Esophagus muscularis mucosa (tissue), 4 donors: Measurements from ENCODE around the gene PPP4R1. TPM values are rescaled to one million over a fixed set of nuclear protein-coding genes. Genes with fewer than 3 reads are reported as not detected.

Experiments
- DNase-seq: peaks from one replicate; pipeline ENCODE4 v3.0.0-alpha.2; 2017; ENCODE audit errors: extremely low spot score
- H3K27ac ChIP-seq, 4 donors: fragments of 200-600 bp; sonication (generic); replicated peaks in 1 of 4; 1 replicate in 3 of 4; 2 replicates in 1 of 4; pipeline ENCODE4 v1.5.1; 2016 to 2019; ENCODE audit warnings: mild to moderate bottlenecking in 1 of 4
- H3K27me3 ChIP-seq, 4 donors: fragments of 200-600 bp; sonication (generic); one replicate each; pipeline versions ENCODE4 v1.5.1 to v1.6.0; 2016 to 2019
- H3K36me3 ChIP-seq, 4 donors: fragments of 200-600 bp; sonication (generic); one replicate each; pipeline ENCODE4 v1.5.1; 2016 to 2019
- H3K4me1 ChIP-seq, 4 donors: fragments of 200-600 bp; sonication (generic); one replicate each; pipeline ENCODE4 v1.5.1; 2016 to 2019
- H3K4me3 ChIP-seq, 4 donors: fragments of 200-600 bp; sonication (generic); 1 replicate in 2 of 4; 2 replicates in 2 of 4; pipeline ENCODE4 v1.5.1; 2016 to 2019; ENCODE audit warnings: mild to moderate bottlenecking in 4 of 4, moderate library complexity in 1 of 4
- H3K9me3 ChIP-seq, 4 donors: fragments of 200-600 bp; sonication (generic); 1 replicate in 3 of 4; 2 replicates in 1 of 4; pipeline ENCODE4 v1.5.1; 2016 to 2019
- EP300 ChIP-seq: sonication (generic); formaldehyde crosslinking; IDR thresholded peaks from one replicate; pipeline ENCODE4 v1.6.1; 2017; ENCODE audit warnings: antibody characterized with exemption
- POLR2A ChIP-seq: fragments of 450-650 bp; IDR thresholded peaks from one replicate; pipeline ENCODE4 v1.6.1; 2017; ENCODE audit warnings: antibody characterized with exemption, moderate library complexity, mild to moderate bottlenecking, low read depth
- POLR2AphosphoS5 ChIP-seq, 2 donors: sonication (generic); formaldehyde crosslinking; IDR thresholded peaks; one replicate each; pipeline ENCODE4 v1.6.1; 2017; ENCODE audit warnings: antibody characterized with exemption in 2 of 2
- WGBS: methylation state at CpG from one replicate; pipeline ENCODE4 v1.1.5; 2018; 5-methylcytosine and 5-hydroxymethylcytosine counted together
- intact Hi-C: fragments of 100-400 bp; cut with DNase I; formaldehyde crosslinking; loops from one replicate; pipeline ENCODE4 v1.15.1; 2023
- total RNA-seq, 4 donors: library from RNA; depleted of rRNA; stranded (reverse); fragments of >200 nt; gene quantifications; one replicate each; pipeline versions ENCODE4 v1.1.0 to v1.2.1, GENCODE V29; 2016
- TF ChIP-seq, protein P1 (sequence below), 3 experiments: fragments of 200-600 bp in 2 of 3; fragments of 450-650 bp in 1 of 3; sonication (generic) in 2 of 3; IDR thresholded peaks; one replicate each; pipeline ENCODE4 v1.5.1; 2017 to 2019; ENCODE audit warnings: antibody characterized with exemption in 3 of 3, mild to moderate bottlenecking in 2 of 3, moderate library complexity in 1 of 3

PPP4R1 gene
- total RNA-seq, 4 donors from 2014 or later, result 74.6 to 129 (median 97.1) TPM

DNA sequence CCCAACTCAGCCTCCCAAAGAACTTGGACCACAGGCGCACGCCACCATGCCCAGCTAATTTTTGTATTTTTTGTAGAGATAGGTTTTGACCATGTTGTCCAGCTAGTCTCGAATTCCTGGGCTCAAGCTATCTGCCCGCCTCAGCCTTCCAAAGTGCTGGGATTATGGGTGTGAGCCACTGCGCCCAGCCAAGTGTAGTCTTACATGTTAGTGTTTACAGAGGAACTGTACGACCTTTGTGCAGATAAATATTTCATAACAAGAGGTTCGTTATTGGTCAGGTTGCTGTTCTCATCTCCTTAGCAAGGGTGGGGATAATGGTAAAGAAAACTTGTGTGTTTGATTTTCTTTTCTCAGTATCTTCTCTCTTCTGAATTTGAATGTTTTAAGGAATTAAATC is 92.6 kb downstream of the PPP4R1 start:
- TF ChIP-seq POLR2AphosphoS5 (IDR thresholded peaks at IDR 0.05), result no peak
- TF ChIP-seq, protein P1, sequence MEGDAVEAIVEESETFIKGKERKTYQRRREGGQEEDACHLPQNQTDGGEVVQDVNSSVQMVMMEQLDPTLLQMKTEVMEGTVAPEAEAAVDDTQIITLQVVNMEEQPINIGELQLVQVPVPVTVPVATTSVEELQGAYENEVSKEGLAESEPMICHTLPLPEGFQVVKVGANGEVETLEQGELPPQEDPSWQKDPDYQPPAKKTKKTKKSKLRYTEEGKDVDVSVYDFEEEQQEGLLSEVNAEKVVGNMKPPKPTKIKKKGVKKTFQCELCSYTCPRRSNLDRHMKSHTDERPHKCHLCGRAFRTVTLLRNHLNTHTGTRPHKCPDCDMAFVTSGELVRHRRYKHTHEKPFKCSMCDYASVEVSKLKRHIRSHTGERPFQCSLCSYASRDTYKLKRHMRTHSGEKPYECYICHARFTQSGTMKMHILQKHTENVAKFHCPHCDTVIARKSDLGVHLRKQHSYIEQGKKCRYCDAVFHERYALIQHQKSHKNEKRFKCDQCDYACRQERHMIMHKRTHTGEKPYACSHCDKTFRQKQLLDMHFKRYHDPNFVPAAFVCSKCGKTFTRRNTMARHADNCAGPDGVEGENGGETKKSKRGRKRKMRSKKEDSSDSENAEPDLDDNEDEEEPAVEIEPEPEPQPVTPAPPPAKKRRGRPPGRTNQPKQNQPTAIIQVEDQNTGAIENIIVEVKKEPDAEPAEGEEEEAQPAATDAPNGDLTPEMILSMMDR (IDR thresholded peaks at IDR 0.05), result no peak
- TF ChIP-seq EP300, result no peak
- TF ChIP-seq POLR2A, result no peak
- Histone ChIP-seq H3K27me3 (no peaks in the 10 kb centered on the region), H3K27ac (no peak overlapping the region), H3K36me3 (peaks cover 5 to 51% (median 22%) of the 10 kb centered on the region in 4 donors), H3K4me1 (peaks cover 0 to 42% (median 23%) of the 10 kb centered on the region in 4 donors), H3K9me3 (no peaks in the 10 kb centered on the region), H3K4me3 (no peak overlapping the region)
- intact Hi-C loops, result no loop called here
- WGBS, result 95% methylated on average over 7 of the region's 7 CpGs
- DNase-seq, result peak; percentile 3

DNA sequence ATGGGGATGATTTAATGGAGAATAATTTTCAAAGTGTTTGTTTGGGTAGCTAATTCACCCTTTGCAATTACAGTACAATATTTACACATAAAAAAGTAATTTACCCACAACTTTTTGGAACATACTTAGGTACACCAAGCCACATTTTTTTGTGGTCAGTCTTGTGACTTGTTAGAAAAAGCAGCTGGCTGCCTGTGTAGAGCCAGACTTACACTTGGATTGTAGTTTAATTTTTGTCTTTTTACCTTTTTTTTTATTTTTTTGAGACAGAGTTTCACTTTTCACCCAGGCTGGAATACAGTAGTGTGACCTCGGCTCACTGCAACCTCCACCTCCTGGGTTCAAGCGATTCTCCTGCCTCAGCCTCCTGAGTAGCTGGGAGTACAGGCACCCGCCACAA is 93.7 kb downstream of the PPP4R1 start:
- H3K9me3 ChIP-seq, result no peaks in the 10 kb centered on the region
- no peaks in the 10 kb centered on the region for H3K27me3 ChIP-seq
- no peak overlapping the region for H3K4me3 ChIP-seq
- peaks cover 0 to 47% (median 30%) of the 10 kb centered on the region in 4 donors for H3K4me1 ChIP-seq
- H3K36me3 ChIP-seq, result peaks cover 5 to 44% (median 20%) of the 10 kb centered on the region in 4 donors
- TF ChIP-seq, protein P1 (IDR thresholded peaks at IDR 0.05), result no peak
- intact Hi-C loops, result no loop called here
- no peak overlapping the region for H3K27ac ChIP-seq
- 92% methylated on average over 3 of the region's 3 CpGs for WGBS
- DNase-seq, result peak; percentile 72

DNA sequence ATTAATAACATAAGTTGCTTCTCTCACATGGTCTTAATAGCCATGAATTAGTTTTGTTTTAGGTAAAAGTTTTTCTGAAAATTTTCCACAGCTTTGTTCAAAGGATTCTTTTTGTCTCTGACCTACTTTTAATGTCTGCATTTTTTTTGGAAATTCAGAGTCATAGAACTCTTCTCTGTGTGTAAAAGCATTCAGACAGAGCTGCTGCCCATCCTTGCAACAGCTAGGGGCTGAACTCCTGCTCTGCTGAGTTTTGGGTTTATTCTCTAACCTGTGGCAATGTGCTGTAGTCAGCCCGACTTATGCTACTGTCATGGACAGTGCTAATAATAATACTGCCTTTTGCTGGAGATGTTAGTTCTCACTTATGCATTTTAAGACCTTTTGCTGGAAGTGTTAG is 95.0 kb downstream of the PPP4R1 start:
- no peak for TF ChIP-seq POLR2A
- TF ChIP-seq, protein P1 (IDR thresholded peaks at IDR 0.05), result no peak
- TF ChIP-seq POLR2AphosphoS5 (IDR thresholded peaks at IDR 0.05), result no peak
- no peak for TF ChIP-seq EP300
- Histone ChIP-seq H3K27ac (no peak overlapping the region), H3K9me3 (no peaks in the 10 kb centered on the region), H3K4me1 (peaks cover 0 to 54% (median 32%) of the 10 kb centered on the region in 4 donors), H3K27me3 (no peaks in the 10 kb centered on the region), H3K36me3 (peaks cover 2 to 41% (median 12%) of the 10 kb centered on the region in 4 donors), H3K4me3 (no peak overlapping the region)
- WGBS, result 40% methylated on average over 1 of the region's 1 CpG
- peak; percentile 42 for DNase-seq
- intact Hi-C loops, result loop anchor here (10.0 kb wide), 2 partner anchors 155 to 445 kb away; no protein-coding TSS in a partner anchor

DNA sequence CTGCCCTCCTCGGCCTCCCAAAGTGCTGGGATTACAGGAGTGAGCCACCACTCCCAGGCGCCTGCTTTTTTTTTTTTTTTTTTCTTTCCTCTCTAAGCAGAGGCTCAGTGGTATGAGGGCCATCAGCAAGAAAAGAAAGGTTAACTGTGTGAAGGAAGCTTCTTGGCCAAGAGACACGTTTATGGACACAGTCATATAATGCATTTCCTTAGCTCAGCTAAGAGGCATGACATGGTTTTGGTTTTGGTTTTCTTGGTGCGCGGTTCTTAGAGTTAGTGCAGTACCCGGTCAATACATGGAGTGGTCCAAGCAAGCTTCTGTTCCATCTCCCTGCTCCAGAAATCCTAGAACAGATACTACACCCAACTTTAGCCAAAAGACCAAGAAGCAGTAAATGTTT is 96.5 kb downstream of the PPP4R1 start:
- intact Hi-C loops, result loop anchor here (10.0 kb wide), 2 partner anchors 153 to 443 kb away; no protein-coding TSS in a partner anchor
- Histone ChIP-seq H3K4me3 (no peak overlapping the region), H3K27me3 (no peaks in the 10 kb centered on the region), H3K27ac (peak overlapping the region in 3 of 4 donors; percentile 21 to 37 (median 28)), H3K36me3 (peaks cover 3 to 42% (median 22%) of the 10 kb centered on the region in 4 donors), H3K9me3 (no peaks in the 10 kb centered on the region), H3K4me1 (peaks cover 0 to 58% (median 32%) of the 10 kb centered on the region in 4 donors)
- no peak for DNase-seq
- 75% methylated on average over 6 of the region's 6 CpGs for WGBS
- TF ChIP-seq POLR2AphosphoS5 (IDR thresholded peaks at IDR 0.05) (no peak), POLR2A (no peak), EP300 (no peak)
- TF ChIP-seq, protein P1 (IDR thresholded peaks at IDR 0.05), result no peak

DNA sequence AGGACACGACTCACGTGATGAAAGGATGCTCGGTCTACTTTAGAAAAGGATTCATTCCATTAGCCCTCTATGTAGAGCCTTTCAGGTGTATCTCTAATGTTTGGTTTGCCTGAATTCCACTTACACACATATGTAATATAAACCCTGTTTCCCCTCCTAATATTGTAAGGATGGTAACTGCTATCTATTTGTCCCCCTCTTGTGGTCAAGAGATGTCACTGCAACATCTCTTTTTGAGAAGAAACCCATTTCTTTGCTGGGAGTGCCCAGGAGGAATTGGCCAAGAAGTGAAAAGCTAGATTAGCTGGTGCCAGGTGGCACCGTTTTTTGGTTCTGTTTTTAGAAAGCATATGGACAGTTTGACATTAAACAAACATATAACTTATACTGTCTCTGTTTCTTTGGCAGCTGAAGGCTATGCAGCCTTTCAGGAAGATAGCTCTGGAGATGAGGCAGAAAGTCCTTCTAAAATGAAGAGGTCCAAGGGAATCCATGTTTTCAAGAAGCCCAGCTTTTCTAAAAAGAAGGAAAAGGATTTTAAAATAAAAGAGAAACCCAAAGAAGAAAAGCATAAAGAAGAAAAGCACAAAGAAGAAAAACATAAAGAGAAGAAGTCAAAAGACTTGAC is 97.8 kb downstream of the PPP4R1 start:
- Histone ChIP-seq H3K27me3 (no peaks in the 10 kb centered on the region), H3K4me1 (peaks cover 0 to 50% (median 32%) of the 10 kb centered on the region in 4 donors), H3K27ac (peak overlapping the region in 3 of 4 donors; percentile 12 to 37 (median 28)), H3K36me3 (peaks cover 0 to 28% (median 19%) of the 10 kb centered on the region in 4 donors), H3K9me3 (no peaks in the 10 kb centered on the region), H3K4me3 (no peak overlapping the region)
- 70% methylated on average over 4 of the region's 4 CpGs for WGBS
- DNase-seq, result no peak
- TF ChIP-seq EP300 (no peak), POLR2A (no peak)
- TF ChIP-seq, protein P1 (IDR thresholded peaks at IDR 0.05), result peak; percentile 73 to 87 (median 78)
- intact Hi-C loops, result loop anchor here (10.0 kb wide), 2 partner anchors 152 to 442 kb away; no protein-coding TSS in a partner anchor
